Vagina (tissue), 2 donors: ENCODE data around the gene GATAD1. TPM values are rescaled to one million over a fixed set of nuclear protein-coding genes. Genes with fewer than 3 reads are reported as not detected.

Experiments used
- DNase-seq, 2 donors: peaks; one replicate each; pipeline ENCODE4 v3.0.0-alpha.2; 2017; ENCODE audit errors: extremely low spot score in 2 of 2
- H3K27ac ChIP-seq: fragments of 200-600 bp; sonication (generic); one replicate; pipeline ENCODE4 v1.5.1; 2019
- H3K27me3 ChIP-seq: fragments of 200-600 bp; sonication (generic); one replicate; pipeline ENCODE4 v1.5.1; 2019
- H3K36me3 ChIP-seq, 2 donors: fragments of 200-600 bp; sonication (generic); one replicate each; pipeline ENCODE4 v1.5.1; 2017 to 2019
- H3K4me1 ChIP-seq: fragments of 200-600 bp; sonication (generic); one replicate; pipeline ENCODE4 v1.5.1; 2019
- H3K4me3 ChIP-seq, 2 donors: fragments of 200-600 bp; sonication (generic); 1 replicate in 1 of 2; 2 replicates in 1 of 2; pipeline ENCODE4 v1.5.1; 2016 to 2019
- H3K9me3 ChIP-seq: fragments of 200-600 bp; sonication (generic); one replicate; pipeline ENCODE4 v1.5.1; 2019
- POLR2A ChIP-seq, 2 donors: fragments of 450-650 bp; IDR thresholded peaks; one replicate each; pipeline ENCODE4 v1.6.1; 2017; ENCODE audit warnings: antibody characterized with exemption in 2 of 2, mild to moderate bottlenecking in 2 of 2, moderate library complexity in 2 of 2
- POLR2AphosphoS5 ChIP-seq, 2 donors: sonication (generic); formaldehyde crosslinking; IDR thresholded peaks; one replicate each; pipeline ENCODE4 v1.9.0; 2017; ENCODE audit warnings: antibody characterized with exemption in 2 of 2, mild to moderate bottlenecking in 2 of 2, low read depth in 1 of 2; ENCODE audit not compliant: insufficient read depth in 1 of 2
- intact Hi-C: fragments of 100-400 bp; cut with DNase I; formaldehyde crosslinking; loops from one replicate; pipeline ENCODE4 v1.15.1; 2023
- total RNA-seq: library from RNA; depleted of rRNA; stranded (reverse); fragments of >200 nt; gene quantifications from one replicate; pipeline ENCODE4 v1.2.3, GENCODE V29; 2016
- TF ChIP-seq, protein P1 (sequence below), 3 experiments: fragments of 450-650 bp in 2 of 3; fragments of 200-600 bp in 1 of 3; sonication (generic) in 1 of 3; IDR thresholded peaks; one replicate each; pipeline ENCODE4 v1.5.1; 2017 to 2019; ENCODE audit warnings: antibody characterized with exemption in 3 of 3, mild to moderate bottlenecking in 2 of 3, moderate library complexity in 2 of 3

The GATAD1 gene
- total RNA-seq, 1 donor from 2014 or later, result 30.4 TPM

DNA sequence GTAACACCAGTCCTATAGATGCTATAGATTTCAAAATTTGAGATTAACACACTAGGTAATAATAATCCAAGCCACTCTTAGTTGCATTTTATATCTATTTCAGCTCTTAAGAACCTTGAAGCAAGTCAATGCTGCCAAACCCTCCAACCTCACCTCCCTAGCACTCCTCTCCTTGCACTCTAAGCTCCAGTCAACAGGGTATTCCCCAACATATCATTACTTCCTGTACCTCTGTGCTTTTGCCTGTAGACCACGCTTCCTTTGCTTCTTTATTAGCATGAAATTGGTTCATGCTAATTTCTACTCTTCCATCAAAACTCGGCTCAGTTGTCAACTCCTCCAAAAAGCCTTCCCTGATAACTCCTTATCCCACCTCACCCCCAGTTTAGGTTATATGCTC lies 56.5 kb downstream of the GATAD1 start:
- DNase-seq, result no peak
- Histone ChIP-seq H3K9me3 (no peaks in the 10 kb centered on the region), H3K36me3 (peaks cover 0 to 34% of the 10 kb centered on the region in 2 donors), H3K4me1 (no peaks in the 10 kb centered on the region), H3K4me3 (no peak overlapping the region), H3K27ac (no peak overlapping the region), H3K27me3 (no peaks in the 10 kb centered on the region)
- no peak for TF ChIP-seq POLR2A (IDR thresholded peaks at IDR 0.05)
- TF ChIP-seq, protein P1, sequence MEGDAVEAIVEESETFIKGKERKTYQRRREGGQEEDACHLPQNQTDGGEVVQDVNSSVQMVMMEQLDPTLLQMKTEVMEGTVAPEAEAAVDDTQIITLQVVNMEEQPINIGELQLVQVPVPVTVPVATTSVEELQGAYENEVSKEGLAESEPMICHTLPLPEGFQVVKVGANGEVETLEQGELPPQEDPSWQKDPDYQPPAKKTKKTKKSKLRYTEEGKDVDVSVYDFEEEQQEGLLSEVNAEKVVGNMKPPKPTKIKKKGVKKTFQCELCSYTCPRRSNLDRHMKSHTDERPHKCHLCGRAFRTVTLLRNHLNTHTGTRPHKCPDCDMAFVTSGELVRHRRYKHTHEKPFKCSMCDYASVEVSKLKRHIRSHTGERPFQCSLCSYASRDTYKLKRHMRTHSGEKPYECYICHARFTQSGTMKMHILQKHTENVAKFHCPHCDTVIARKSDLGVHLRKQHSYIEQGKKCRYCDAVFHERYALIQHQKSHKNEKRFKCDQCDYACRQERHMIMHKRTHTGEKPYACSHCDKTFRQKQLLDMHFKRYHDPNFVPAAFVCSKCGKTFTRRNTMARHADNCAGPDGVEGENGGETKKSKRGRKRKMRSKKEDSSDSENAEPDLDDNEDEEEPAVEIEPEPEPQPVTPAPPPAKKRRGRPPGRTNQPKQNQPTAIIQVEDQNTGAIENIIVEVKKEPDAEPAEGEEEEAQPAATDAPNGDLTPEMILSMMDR (IDR thresholded peaks at IDR 0.05), result no peak
- TF ChIP-seq POLR2AphosphoS5 (IDR thresholded peaks at IDR 0.05; ENCODE audit: insufficient read depth in 1 of 2, low read depth in 1 of 2), result no peak
- intact Hi-C loops, result no loop called here

DNA sequence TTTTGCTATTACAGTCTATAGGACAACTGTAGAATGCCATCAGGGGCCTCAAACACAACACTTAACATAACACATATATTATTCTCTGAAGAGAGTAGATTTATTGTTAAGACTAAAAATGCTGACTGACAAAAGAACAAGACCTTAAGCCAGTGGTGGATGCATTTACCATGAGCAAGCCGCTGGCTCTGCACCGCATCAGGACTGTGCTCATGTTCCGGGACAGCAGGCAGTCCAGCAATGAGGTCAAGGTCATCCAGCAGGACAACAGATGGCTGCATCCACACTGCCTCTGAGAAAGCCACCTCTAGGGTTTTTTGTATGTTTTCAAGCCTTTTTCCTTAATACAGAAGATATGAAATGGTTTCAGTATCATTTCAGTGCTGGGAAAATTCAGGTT lies 57.3 kb downstream of the GATAD1 start:
- TF ChIP-seq, protein P1 (IDR thresholded peaks at IDR 0.05), result no peak
- TF ChIP-seq POLR2A (IDR thresholded peaks at IDR 0.05) (no peak), POLR2AphosphoS5 (IDR thresholded peaks at IDR 0.05; ENCODE audit: insufficient read depth in 1 of 2, low read depth in 1 of 2) (no peak)
- H3K9me3 ChIP-seq, result no peaks in the 10 kb centered on the region
- no peak overlapping the region for H3K4me3 ChIP-seq
- peaks cover 0 to 33% of the 10 kb centered on the region in 2 donors for H3K36me3 ChIP-seq
- no peaks in the 10 kb centered on the region for H3K27me3 ChIP-seq
- no peak for DNase-seq
- no peak overlapping the region for H3K27ac ChIP-seq
- intact Hi-C loops, result no loop called here
- no peaks in the 10 kb centered on the region for H3K4me1 ChIP-seq

DNA sequence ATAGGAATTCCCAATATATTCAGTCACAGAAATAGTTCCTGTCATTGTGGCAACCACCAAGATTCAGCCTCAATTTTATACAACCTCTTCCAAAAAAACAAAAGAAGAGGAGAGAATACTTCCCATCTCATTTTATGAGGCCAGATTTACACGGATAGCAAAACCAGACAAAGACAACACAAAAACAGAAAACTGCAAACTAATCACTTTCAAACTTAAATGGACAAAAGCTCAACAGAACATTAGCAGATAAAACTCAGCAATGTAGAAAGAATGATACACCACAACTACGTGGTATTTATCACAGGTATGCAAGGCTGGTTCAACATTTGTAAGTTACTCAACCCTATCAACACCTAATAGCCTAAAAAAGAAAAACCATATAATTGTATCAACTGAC lies 59.1 kb downstream of the GATAD1 start:
- H3K36me3 ChIP-seq, result peaks cover 0 to 15% of the 10 kb centered on the region in 2 donors
- intact Hi-C loops, result no loop called here
- TF ChIP-seq POLR2AphosphoS5 (IDR thresholded peaks at IDR 0.05; ENCODE audit: insufficient read depth in 1 of 2, low read depth in 1 of 2), result no peak
- TF ChIP-seq, protein P1 (IDR thresholded peaks at IDR 0.05), result no peak
- TF ChIP-seq POLR2A (IDR thresholded peaks at IDR 0.05), result no peak

DNA sequence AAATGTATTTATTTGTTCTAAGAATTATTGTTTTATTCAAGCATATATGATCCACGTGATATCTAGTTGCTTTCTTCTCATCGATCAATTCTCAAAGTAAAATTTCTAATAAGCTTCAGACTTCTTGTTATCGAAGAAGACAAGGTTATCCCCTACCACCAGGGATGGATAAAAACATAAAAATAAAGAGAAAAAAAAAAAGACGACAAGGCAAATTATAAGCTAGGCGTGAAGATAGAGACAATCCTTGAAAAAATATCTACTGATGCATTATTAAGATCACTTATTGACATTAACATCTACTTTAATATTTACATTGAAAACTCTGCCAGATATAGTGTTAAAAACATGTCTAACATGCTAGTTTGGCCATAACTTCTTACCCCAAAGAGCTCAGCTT lies 61.7 kb downstream of the GATAD1 start:
- no peaks in the 10 kb centered on the region for H3K9me3 ChIP-seq
- TF ChIP-seq POLR2A (IDR thresholded peaks at IDR 0.05), result no peak
- TF ChIP-seq, protein P1 (IDR thresholded peaks at IDR 0.05), result no peak
- no peak for TF ChIP-seq POLR2AphosphoS5 (IDR thresholded peaks at IDR 0.05; ENCODE audit: insufficient read depth in 1 of 2, low read depth in 1 of 2)
- H3K27ac ChIP-seq, result no peak overlapping the region
- peaks cover 0 to 12% of the 10 kb centered on the region in 2 donors for H3K36me3 ChIP-seq
- no peak overlapping the region for H3K4me3 ChIP-seq
- DNase-seq, result no peak
- H3K27me3 ChIP-seq, result no peaks in the 10 kb centered on the region
- intact Hi-C loops, result no loop called here
- no peaks in the 10 kb centered on the region for H3K4me1 ChIP-seq

More for the DNA sequence above, 59.1 kb downstream of the GATAD1 start:
- Histone ChIP-seq H3K27ac (no peak overlapping the region), H3K4me3 (no peak overlapping the region), H3K27me3 (no peaks in the 10 kb centered on the region), H3K9me3 (no peaks in the 10 kb centered on the region), H3K4me1 (no peaks in the 10 kb centered on the region)
- no peak for DNase-seq

Other genes with a start within 250 kb of the GATAD1 start
- gene KRIT1, start 201.6 kb upstream of the GATAD1 start, total RNA-seq, result 94.5 TPM
- 27.7 TPM for gene ANKIB1, start 201.5 kb upstream of the GATAD1 start, total RNA-seq
- not detected for gene ERVW-1, start 30.5 kb downstream of the GATAD1 start, total RNA-seq
- gene PEX1, start 81.0 kb downstream of the GATAD1 start, total RNA-seq, result 20.4 TPM
- gene RBM48, start 81.3 kb downstream of the GATAD1 start, total RNA-seq, result 11.5 TPM
- 22.3 TPM for gene FAM133B, start 142.9 kb downstream of the GATAD1 start, total RNA-seq